ENCODE measurements around the gene FAR2.

Gene FAR2

GRCh38 chr12:29148911-29149690 is at the start of gene FAR2:
Gene FAR2 (plus strand): TSS chr12:29149278. CDS start chr12:29270450, 121,172 bp downstream.
- CTCF ChIA-PET: interaction anchor here (1.1 kb wide), 1 partner anchor 76 kb away, joined by 4 read pairs; no protein-coding TSS in a partner anchor
- H3K27ac ChIP-seq (ENCODE audit: extremely low read depth, low read depth, low read length): peak within 1 kb of the TSS; percentile 82
- no peaks in the 10 kb centered on the region for H3K9me3 ChIP-seq (ENCODE audit: control insufficient read depth, insufficient read depth, low read depth, low read length)
- H3K4me3 ChIP-seq (ENCODE audit: low read depth, low read length): peak within 1 kb of the TSS; percentile 57
- peaks cover 3% of the 10 kb centered on the region for H3K4me1 ChIP-seq (ENCODE audit: control insufficient read depth, insufficient read depth, low read length)
- no peaks in the 10 kb centered on the region for H3K36me3 ChIP-seq (ENCODE audit: control insufficient read depth in 2 of 2, insufficient read depth in 1 of 2, low read length in 2 of 2)
- POLR2A ChIA-PET: interaction anchor here (0.7 kb wide), 1 partner anchor 353 kb away, joined by 3 read pairs; no protein-coding TSS in a partner anchor
- TF ChIP-seq ZSCAN4 (tag by site-specific recombination; IDR thresholded peaks at IDR 0.05) (no peak), ZNF561 (tag by site-specific recombination; IDR thresholded peaks at IDR 0.05; ENCODE audit: borderline replicate concordance) (peak; percentile 30; the same call in 1 of the 2 replicates), ZFP3 (tag by site-specific recombination; IDR thresholded peaks at IDR 0.05; ENCODE audit: low read depth) (no peak), BCL6B (tag by site-specific recombination; IDR thresholded peaks at IDR 0.05) (no peak), ZNF2 (tag by site-specific recombination; IDR thresholded peaks at IDR 0.05) (no peak; the same call in 1 of the 2 replicates), ZNF664 (tag by site-specific recombination; IDR thresholded peaks at IDR 0.05) (no peak), ZNF610 (tag by site-specific recombination; IDR thresholded peaks at IDR 0.05; ENCODE audit: borderline replicate concordance) (no peak), ZNF155 (tag by site-specific recombination; IDR thresholded peaks at IDR 0.05) (no peak), SP7 (tag by site-specific recombination; IDR thresholded peaks at IDR 0.05) (peak; percentile 52), BCL11A (tag by site-specific recombination; IDR thresholded peaks at IDR 0.05; ENCODE audit: low read depth) (no peak), ZNF704 (tag by site-specific recombination; IDR thresholded peaks at IDR 0.05) (no peak), ZNF670 (tag by site-specific recombination; IDR thresholded peaks at IDR 0.05; ENCODE audit: low read depth) (no peak), ZNF280D (tag by site-specific recombination; IDR thresholded peaks at IDR 0.05) (no peak), ZNF623 (tag by site-specific recombination; IDR thresholded peaks at IDR 0.05) (no peak), ZNF585B (tag by site-specific recombination; IDR thresholded peaks at IDR 0.05) (no peak; the same call in 1 of the 2 replicates), YY1 (tag by site-specific recombination; IDR thresholded peaks at IDR 0.05) (peak; percentile 58; the same call in 1 of the 2 replicates), ZBTB8A (tag by site-specific recombination; IDR thresholded peaks at IDR 0.05) (peak; percentile 38), KLF7 (tag by site-specific recombination; IDR thresholded peaks at IDR 0.05; ENCODE audit: borderline replicate concordance) (peak; percentile 71; the same call in 1 of the 2 replicates), MEIS1 (CRISPR knock-in tag; IDR thresholded peaks at IDR 0.05; ENCODE audit: borderline replicate concordance) (no peak), ZNF830 (tag by site-specific recombination; IDR thresholded peaks at IDR 0.05; ENCODE audit: low read depth) (no peak), ZNF544 (tag by site-specific recombination; IDR thresholded peaks at IDR 0.05) (no peak), PRDM2 (tag by site-specific recombination; IDR thresholded peaks at IDR 0.05; ENCODE audit: borderline replicate concordance) (no peak), ZNF596 (tag by site-specific recombination; IDR thresholded peaks at IDR 0.05) (no peak), ZNF292 (tag by site-specific recombination; IDR thresholded peaks at IDR 0.05; ENCODE audit: borderline replicate concordance, low read depth) (no peak), ZBTB21 (tag by site-specific recombination; IDR thresholded peaks at IDR 0.05) (no peak)
